Upper lobe of right lung (tissue), 1 donor: ENCODE results near the gene PRKAA1. TPM values are rescaled to one million over a fixed set of nuclear protein-coding genes. Genes with fewer than 3 reads are reported as not detected.
A peak's percentile ranks its signal among the peaks of the same experiment; 100 is the strongest.

Experiments used
- ATAC-seq: fragments of 200-7000 bp; cut with Tn5 transposase; one replicate; pipeline ENCODE4 v1.9.1; 2020; ENCODE audit warnings: mild to moderate bottlenecking, moderate library complexity
- DNase-seq: peaks from one replicate; pipeline ENCODE4 v3.0.0-alpha.2; 2020
- H3K27ac ChIP-seq: fragments of 200-600 bp; one replicate; pipeline ENCODE4 v1.8.0; 2022
- H3K27me3 ChIP-seq: fragments of 200-600 bp; one replicate; pipeline ENCODE4 v1.8.0; 2022; ENCODE audit warnings: mild to moderate bottlenecking
- H3K36me3 ChIP-seq: fragments of 200-600 bp; one replicate; pipeline ENCODE4 v1.8.0; 2022
- H3K4me1 ChIP-seq: fragments of 200-600 bp; one replicate; pipeline ENCODE4 v1.8.0; 2022
- H3K4me3 ChIP-seq: fragments of 200-600 bp; one replicate; pipeline ENCODE4 v1.8.0; 2022; ENCODE audit warnings: mild to moderate bottlenecking
- H3K9me3 ChIP-seq: fragments of 200-600 bp; one replicate; pipeline ENCODE4 v1.8.0; 2022
- CTCF ChIP-seq: fragments of 200-600 bp; IDR thresholded peaks from one replicate; pipeline ENCODE4 v1.8.0; 2022; ENCODE audit warnings: antibody characterized with exemption
- intact Hi-C: fragments of 100-400 bp; cut with DNase I; formaldehyde crosslinking; loops from one replicate; pipeline ENCODE4 v1.11.0; 2022
- total RNA-seq: library from RNA; stranded (reverse); fragmentation: NEBNext Ultra II Directional; extraction: Animal tissue kit (Norgen Biotek cat#: 25700); gene quantifications from one replicate; pipeline ENCODE4 v1.2.1, GENCODE V29; 2021
- donor health status: DM: no; HTN: yes; CAD: no; lungs with severe emphysema.

PRKAA1 gene
- total RNA-seq, 1 donor from 2014 or later = 83.0 TPM

DNA sequence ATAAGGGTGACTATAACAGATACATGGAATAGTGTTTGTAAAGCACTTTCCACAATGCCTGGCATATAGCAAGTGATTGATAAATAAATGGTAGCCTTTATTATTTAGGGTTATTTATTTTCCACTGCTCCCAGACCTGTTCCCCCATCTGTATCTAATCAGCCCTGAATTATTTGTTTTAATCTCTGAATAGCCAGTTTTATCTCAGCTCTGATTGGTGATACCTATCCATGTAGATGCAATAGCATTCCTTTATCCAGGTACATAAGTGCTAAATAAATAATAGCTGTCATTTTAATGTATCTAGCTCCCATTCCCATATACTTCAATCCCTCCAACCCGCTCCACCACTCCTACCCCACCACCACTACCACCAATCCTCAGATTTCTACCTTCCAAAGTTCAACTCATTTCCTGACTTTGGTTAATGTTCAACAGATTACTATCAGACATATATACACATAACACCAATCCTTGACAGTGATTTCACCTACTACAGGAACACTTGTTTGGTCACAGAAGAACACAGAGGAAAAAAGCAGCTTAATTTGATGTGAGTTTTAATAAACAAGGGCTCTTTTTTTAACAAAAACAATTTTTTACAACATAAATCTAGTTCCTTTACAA is 14.0 kb downstream of the PRKAA1 start:
- Histone ChIP-seq H3K4me3 (no peak overlapping the region), H3K9me3 (peaks cover 6% of the 10 kb centered on the region), H3K27ac (no peak overlapping the region), H3K36me3 (no peaks in the 10 kb centered on the region), H3K4me1 (peaks cover 10% of the 10 kb centered on the region), H3K27me3 (no peaks in the 10 kb centered on the region)
- intact Hi-C loops = no loop called here
- no peak for DNase-seq
- no peak for ATAC-seq
- no peak for TF ChIP-seq CTCF

- Histone ChIP-seq H3K4me1 (peaks cover 10% of the 10 kb centered on the region), H3K4me3 (no peak overlapping the region), H3K27me3 (no peaks in the 10 kb centered on the region), H3K9me3 (no peaks in the 10 kb centered on the region), H3K36me3 (peaks cover 5% of the 10 kb centered on the region), H3K27ac (no peak overlapping the region)
- DNase-seq = no peak
- TF ChIP-seq CTCF = no peak
- peak; percentile 56 for ATAC-seq
- intact Hi-C loops = no loop called here
Observed at GRCh38 chr5:40781843-40782409, 16.2 kb downstream of the PRKAA1 start.

DNA sequence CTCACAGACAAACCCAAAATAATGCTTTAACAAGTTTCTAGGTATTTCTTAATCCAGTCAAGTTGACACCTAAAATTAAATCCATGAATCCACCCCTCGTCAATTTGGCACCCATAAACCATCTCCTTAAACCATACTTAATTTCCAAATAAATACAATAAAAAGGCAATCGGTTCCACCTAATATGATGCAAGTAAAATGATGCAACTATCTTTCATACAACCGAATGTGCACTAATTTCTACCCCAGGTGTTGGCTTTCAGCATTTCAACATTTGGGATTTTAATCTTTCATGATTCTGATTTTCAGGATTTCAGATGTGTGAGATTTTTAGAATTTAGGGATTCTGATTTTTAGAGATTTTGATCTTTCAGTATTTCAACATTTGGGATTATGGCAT is 17.3 kb downstream of the PRKAA1 start:
- no peaks in the 10 kb centered on the region for H3K9me3 ChIP-seq
- H3K4me1 ChIP-seq = peaks cover 16% of the 10 kb centered on the region
- DNase-seq = no peak
- no peak overlapping the region for H3K27ac ChIP-seq
- ATAC-seq = no peak
- intact Hi-C loops = no loop called here
- H3K27me3 ChIP-seq = no peaks in the 10 kb centered on the region
- no peak for TF ChIP-seq CTCF
- H3K36me3 ChIP-seq = peaks cover 16% of the 10 kb centered on the region
- H3K4me3 ChIP-seq = no peak overlapping the region

GRCh38 chr5:40780199-40780598 is 18.0 kb downstream of the PRKAA1 start:
- Histone ChIP-seq H3K27me3 (no peaks in the 10 kb centered on the region), H3K27ac (no peak overlapping the region), H3K4me3 (no peak overlapping the region), H3K9me3 (no peaks in the 10 kb centered on the region), H3K36me3 (peaks cover 23% of the 10 kb centered on the region), H3K4me1 (peaks cover 17% of the 10 kb centered on the region)
- intact Hi-C loops = no loop called here
- no peak for TF ChIP-seq CTCF
- ATAC-seq = no peak
- DNase-seq = no peak

- ATAC-seq (no peak), DNase-seq (no peak)
- Histone ChIP-seq H3K27ac (no peak overlapping the region), H3K4me1 (peaks cover 17% of the 10 kb centered on the region), H3K27me3 (no peaks in the 10 kb centered on the region), H3K36me3 (peaks cover 29% of the 10 kb centered on the region), H3K4me3 (no peak overlapping the region), H3K9me3 (no peaks in the 10 kb centered on the region)
- intact Hi-C loops = no loop called here
- TF ChIP-seq CTCF = no peak
Observed at GRCh38 chr5:40779561-40779960, 18.6 kb downstream of the PRKAA1 start.
